PC-3 (cell line): ENCODE data around the gene SP3. TPM values are rescaled to one million over a fixed set of nuclear protein-coding genes. Genes with fewer than 3 reads are reported as not detected.

ENCODE experiments used
- ATAC-seq: fragments of 200-7000 bp; cut with Tn5 transposase; 2 replicates; pipeline ENCODE4 v1.9.1; 2020; ENCODE audit warnings: mild to moderate bottlenecking, moderate library complexity
- BruUV-seq: library from RNA; stranded (reverse); fragments of 400-500 nt; replicated peaks from 2 replicates; lab custom pipeline; 2021; lab: Mats Ljungman, UMichigan
- CTCF ChIA-PET: fragments of 300-600 bp; sonication (Branson Sonifier 250); formaldehyde crosslinking; loops from one replicate; lab custom pipeline; 2022; ENCODE audit warnings: antibody characterized with exemption; lab: Charles Lee
- POLR2A ChIA-PET: fragments of 300-600 bp; sonication (Branson Sonifier 250); formaldehyde crosslinking; loops from one replicate; lab custom pipeline; 2022; ENCODE audit warnings: antibody characterized with exemption; ENCODE audit not compliant: unreplicated experiment; lab: Charles Lee
- DNase-seq: peaks from one replicate; pipeline ENCODE4 v3.0.0-alpha.2; 2015
- H2AFZ ChIP-seq: fragments of 300-600 bp; sonication (generic); 2 replicates; pipeline ENCODE4 v1.6.0; 2016; ENCODE audit warnings: antibody characterized with exemption, low read length
- H3F3A ChIP-seq: fragments of 300-600 bp; sonication (generic); one replicate; pipeline ENCODE4 v1.6.0; 2017; ENCODE audit warnings: antibody characterized with exemption, low read length, control low read depth, mild to moderate bottlenecking; ENCODE audit not compliant: unreplicated experiment
- H3K27ac ChIP-seq: fragments of 300-600 bp; sonication (generic); 2 replicates; pipeline ENCODE4 v1.5.1; 2016; ENCODE audit warnings: mild to moderate bottlenecking, low read length
- H3K27me3 ChIP-seq: fragments of 300-600 bp; sonication (generic); 2 replicates; pipeline ENCODE4 v1.6.1; 2016; ENCODE audit warnings: low read length, mixed read lengths
- H3K36me3 ChIP-seq: fragments of 300-600 bp; sonication (generic); 2 replicates; pipeline ENCODE4 v1.6.1; 2016; ENCODE audit warnings: low read depth, mixed run types, low read length, mixed read lengths
- H3K4me1 ChIP-seq: fragments of 300-600 bp; sonication (generic); 2 replicates; pipeline ENCODE4 v1.5.1; 2016; ENCODE audit warnings: low read length; ENCODE audit not compliant: insufficient read depth
- H3K4me2 ChIP-seq: fragments of 300-600 bp; sonication (generic); 2 replicates; pipeline ENCODE4 v1.6.0; 2016; ENCODE audit warnings: low read length
- H3K4me3 ChIP-seq: fragments of 300-600 bp; sonication (generic); 2 replicates; pipeline ENCODE4 v1.5.1; 2016; ENCODE audit warnings: mild to moderate bottlenecking, low read length, mixed read lengths
- H3K79me2 ChIP-seq: fragments of 300-600 bp; sonication (generic); 2 replicates; pipeline ENCODE4 v1.6.1; 2017; ENCODE audit warnings: low read length, mixed read lengths
- H3K9ac ChIP-seq: fragments of 300-600 bp; sonication (generic); 2 replicates; pipeline ENCODE4 v1.6.0; 2016; ENCODE audit warnings: mild to moderate bottlenecking, low read length
- H3K9me2 ChIP-seq: fragments of 300-600 bp; sonication (generic); replicated peaks from 2 replicates; pipeline ENCODE4 v1.6.1; 2016; ENCODE audit warnings: mixed run types, low read length, mixed read lengths
- H3K9me3 ChIP-seq: fragments of 300-600 bp; sonication (generic); 2 replicates; pipeline ENCODE4 v1.6.1; 2016; ENCODE audit warnings: low read length, mixed read lengths
- H4K20me1 ChIP-seq: fragments of 300-600 bp; sonication (generic); 2 replicates; pipeline ENCODE4 v1.6.1; 2016; ENCODE audit warnings: low read length, mixed read lengths
- CTCF ChIP-seq: fragments of 300-600 bp; sonication (generic); conservative IDR thresholded peaks from 2 replicates; pipeline ENCODE4 v1.5.1; 2017; ENCODE audit warnings: antibody characterized with exemption, low read depth, mild to moderate bottlenecking, low read length
- EZH2 ChIP-seq: fragments of 300-600 bp; sonication (generic); IDR thresholded peaks from one replicate; pipeline ENCODE4 v1.6.1; 2017; ENCODE audit warnings: antibody characterized with exemption, mild to moderate bottlenecking, low read length; ENCODE audit not compliant: unreplicated experiment
- EZH2phosphoT487 ChIP-seq: fragments of 300-600 bp; sonication (generic); IDR thresholded peaks from 2 replicates; pipeline ENCODE4 v1.6.1; 2018; ENCODE audit warnings: mild to moderate bottlenecking, antibody characterized with exemption, low read length, borderline replicate concordance
- intact Hi-C: fragments of 100-400 bp; cut with micrococcal nuclease; formaldehyde crosslinking; loops from 2 replicates; pipeline ENCODE4 v1.9.0; 2023
- total RNA-seq: library from RNA; depleted of rRNA; stranded (reverse); fragments of >200 nt; gene quantifications from 2 replicates; pipeline ENCODE4 v1.2.3, GENCODE V29; 2014

The SP3 gene
- total RNA-seq, 1 experiment from 2014 or later = 117 TPM

- CTCF ChIA-PET = no interaction called here
- no peaks in the 10 kb centered on the region for H3K27me3 ChIP-seq
- H3K4me3 ChIP-seq = no peak overlapping the region
- no peak overlapping the region for H3K9ac ChIP-seq
- intact Hi-C loops = loop anchor here (5.0 kb wide), 1 partner anchor 35 kb away; no protein-coding TSS in a partner anchor
- BruUV-seq = no TSS peak
- no peaks in the 10 kb centered on the region for H3K9me3 ChIP-seq
- 0 out of 2 replicates have a peak, but pooled peaks cover 5% of the 10 kb centered on the region for H3K4me1 ChIP-seq
- no peak overlapping the region for H2AFZ ChIP-seq
- no peaks in the 10 kb centered on the region for H4K20me1 ChIP-seq
- DNase-seq (no peak), ATAC-seq (no peak)
- no peaks in the 10 kb centered on the region for H3K36me3 ChIP-seq
- no peaks in the 10 kb centered on the region for H3F3A ChIP-seq
- H3K79me2 ChIP-seq = no peaks in the 10 kb centered on the region
- no peak overlapping the region for H3K4me2 ChIP-seq
- POLR2A ChIA-PET = no interaction called here
- no peak overlapping the region for H3K27ac ChIP-seq
- TF ChIP-seq CTCF (no peak), EZH2phosphoT487 (no peak), EZH2 (no peak)
- H3K9me2 ChIP-seq = no peaks in the 10 kb centered on the region
Measured at GRCh38 chr2:174007010-174007409, 41.8 kb upstream of the SP3 start.

- no peaks in the 10 kb centered on the region for H3K9me3 ChIP-seq
- CTCF ChIA-PET = no interaction called here
- H3K4me3 ChIP-seq = no peak overlapping the region
- H3K27me3 ChIP-seq = no peaks in the 10 kb centered on the region
- H3K4me1 ChIP-seq = 0 out of 2 replicates have a peak, but pooled peaks cover 5% of the 10 kb centered on the region
- TF ChIP-seq CTCF = no peak
- TF ChIP-seq EZH2 = no peak
- TF ChIP-seq EZH2phosphoT487 = no peak
- H3K4me2 ChIP-seq = no peak overlapping the region
- DNase-seq (no peak), ATAC-seq (no peak)
- H3F3A ChIP-seq = no peaks in the 10 kb centered on the region
- no peaks in the 10 kb centered on the region for H3K36me3 ChIP-seq
- H3K9me2 ChIP-seq = no peaks in the 10 kb centered on the region
- no peak overlapping the region for H2AFZ ChIP-seq
- BruUV-seq = no TSS peak
- no peaks in the 10 kb centered on the region for H4K20me1 ChIP-seq
- no peaks in the 10 kb centered on the region for H3K79me2 ChIP-seq
- no peak overlapping the region for H3K27ac ChIP-seq
- POLR2A ChIA-PET = no interaction called here
- H3K9ac ChIP-seq = no peak overlapping the region
- intact Hi-C loops = loop anchor here (5.0 kb wide), 1 partner anchor 34 kb away; no protein-coding TSS in a partner anchor
Measured at GRCh38 chr2:174005801-174006419, 40.7 kb upstream of the SP3 start.

- no peak overlapping the region for H3K27ac ChIP-seq
- H3K9me2 ChIP-seq = no peaks in the 10 kb centered on the region
- no peak overlapping the region for H3K4me2 ChIP-seq
- TF ChIP-seq CTCF (no peak), EZH2 (no peak), EZH2phosphoT487 (no peak)
- H3K4me3 ChIP-seq = no peak overlapping the region
- no TSS peak for BruUV-seq
- 0 out of 2 replicates have a peak, but pooled peaks cover 5% of the 10 kb centered on the region for H3K4me1 ChIP-seq
- intact Hi-C loops = loop anchor here (5.0 kb wide), 1 partner anchor 33 kb away; no protein-coding TSS in a partner anchor
- DNase-seq = peak; percentile 59
- H3K36me3 ChIP-seq = no peaks in the 10 kb centered on the region
- peak; percentile 63 for ATAC-seq
- no peak overlapping the region for H2AFZ ChIP-seq
- H4K20me1 ChIP-seq = no peaks in the 10 kb centered on the region
- ChIA-PET CTCF (no interaction called here), POLR2A (no interaction called here)
- H3K27me3 ChIP-seq = no peaks in the 10 kb centered on the region
- no peaks in the 10 kb centered on the region for H3F3A ChIP-seq
- H3K79me2 ChIP-seq = no peaks in the 10 kb centered on the region
- H3K9ac ChIP-seq = no peak overlapping the region
- H3K9me3 ChIP-seq = no peaks in the 10 kb centered on the region
Measured at GRCh38 chr2:174004905-174005605, 39.9 kb upstream of the SP3 start.
